ENCODE measurements around the gene SPOCK1.

GRCh38 chr5:136998854-136999357, 500.2 kb downstream of the SPOCK1 start:
- TF ChIP-seq EZH2phosphoT487 (IDR thresholded peaks at IDR 0.05; ENCODE audit: insufficient read depth, low read depth) = no peak
- TF ChIP-seq EZH2 (IDR thresholded peaks at IDR 0.05; ENCODE audit: insufficient read depth, poor library complexity, severe bottlenecking) = no peak
